ENCODE data around the gene SARNP. TPM values are rescaled to one million over a fixed set of nuclear protein-coding genes. Genes with fewer than 3 reads are reported as not detected.
A peak's percentile ranks its signal among the peaks of the same experiment; 100 is the strongest.

The SARNP gene
- polyA plus RNA-seq, 1 of the 3 experiments (the other 2 are of a cell fraction), result 65.8 TPM

GRCh38 chr12:55831447-55831815, 13.9 kb upstream of the SARNP start:
- Histone ChIP-seq H3F3A (replicated peaks; ENCODE audit: insufficient read depth) (no peaks in the 10 kb centered on the region), H3K9me2 (no peaks in the 10 kb centered on the region), H3K27me3 (ENCODE audit: insufficient read depth) (no peaks in the 10 kb centered on the region), H3K27ac (ENCODE audit: low read depth in 2 of 2, low read length in 1 of 2) (peak overlapping the region; percentile 84; a peak in 2 of 4 replicates), H3K9me3 (no peaks in the 10 kb centered on the region), H3K9ac (peak overlapping the region; percentile 84), H3K36me3 (replicated peaks in 1 of 2; ENCODE audit: control insufficient read depth in 1 of 2, insufficient read depth in 2 of 2, low read length in 1 of 2) (peaks cover 3 to 12% of the 10 kb centered on the region in 2 experiments), H3K4me3 (ENCODE audit: low read depth in 2 of 2, low read length in 1 of 2) (peak overlapping the region; percentile 89 to 92), H3K79me2 (ENCODE audit: insufficient read depth) (peaks cover 38% of the 10 kb centered on the region), H3K4me1 (ENCODE audit: control insufficient read depth in 1 of 2, insufficient read depth in 2 of 2, low read depth in 1 of 2, low read length in 1 of 2) (peaks cover 4 to 37% of the 10 kb centered on the region in 2 experiments; a peak in 2 of 4 replicates), H2AFZ (ENCODE audit: low read depth) (0 out of 2 replicates have a peak overlapping the region, but pooled peaks have one; percentile 61), H4K20me1 (ENCODE audit: insufficient read depth) (no peaks in the 10 kb centered on the region), H3K4me2 (peak overlapping the region; percentile 95)
- CTCF ChIA-PET, result interaction anchor here (0.6 to 3.6 kb wide), 7 partner anchors 11 to 108 kb away, joined by 3 to 36 read pairs (median 5); partner anchors contain the start of genes MMP19 and PYM1
- TF ChIP-seq NRF1 (IDR thresholded peaks at IDR 0.05; ENCODE audit: low read depth, low read length) (no peak), MXI1 (IDR thresholded peaks at IDR 0.05; ENCODE audit: low read depth, low read length) (no peak), CHD2 (IDR thresholded peaks at IDR 0.05; ENCODE audit: low read length, partially characterized antibody) (no peak), USF2 (IDR thresholded peaks at IDR 0.05; ENCODE audit: borderline replicate concordance, low read depth, low read length) (no peak), FOXM1 (IDR thresholded peaks at IDR 0.05; ENCODE audit: low read depth) (no peak), JUND (IDR thresholded peaks at IDR 0.05) (no peak), EP300 (IDR thresholded peaks at IDR 0.05; ENCODE audit: borderline replicate concordance in 1 of 2, low read depth in 1 of 2, low read length in 1 of 2) (no peak), SIN3A (IDR thresholded peaks at IDR 0.05; ENCODE audit: borderline replicate concordance, low read depth, low read length) (no peak), CTCF (IDR thresholded peaks at IDR 0.05) (no peak)
- POLR2A ChIA-PET, result interaction anchor here (1.1 to 3.9 kb wide), 5 partner anchors 14 to 143 kb away, joined by 4 to 54 read pairs (median 29); partner anchors contain the start of genes ORMDL2, PYM1, RAB5B and SARNP
- DNase-seq, result peak; percentile 29
- WGBS (ENCODE audit: low lambda C conversion rate), result 60% methylated on average over 1 of the region's 1 CpG

- no peaks in the 10 kb centered on the region for H3K9me2 ChIP-seq
- peak overlapping the region; percentile 84 for H3K9ac ChIP-seq
- H3K4me3 ChIP-seq (ENCODE audit: low read depth in 2 of 2, low read length in 1 of 2), result peak overlapping the region; percentile 89 to 92
- peaks cover 4 to 43% of the 10 kb centered on the region in 2 experiments; a peak in 3 of 4 replicates for H3K4me1 ChIP-seq (ENCODE audit: control insufficient read depth in 1 of 2, insufficient read depth in 2 of 2, low read depth in 1 of 2, low read length in 1 of 2)
- ChIA-PET POLR2A (interaction anchor here (0.5 to 3.9 kb wide), 15 partner anchors 13 to 214 kb away, joined by 3 to 54 read pairs (median 7); partner anchors contain the start of genes CD63, GDF11, ORMDL2 and PYM1), CTCF (interaction anchor here (1.0 to 3.6 kb wide), 11 partner anchors 11 to 1431 kb away, joined by 3 to 36 read pairs (median 7); partner anchors contain the start of genes DGKA, GDF11, MMP19 and ORMDL2)
- H3K79me2 ChIP-seq (ENCODE audit: insufficient read depth), result peaks cover 44% of the 10 kb centered on the region
- H3F3A ChIP-seq (replicated peaks; ENCODE audit: insufficient read depth), result no peaks in the 10 kb centered on the region
- H4K20me1 ChIP-seq (ENCODE audit: insufficient read depth), result no peaks in the 10 kb centered on the region
- peak overlapping the region; percentile 61; the same call in 1 of the 2 replicates for H2AFZ ChIP-seq (ENCODE audit: low read depth)
- H3K27me3 ChIP-seq (ENCODE audit: insufficient read depth), result no peaks in the 10 kb centered on the region
- peaks cover 3 to 12% of the 10 kb centered on the region in 2 experiments for H3K36me3 ChIP-seq (replicated peaks in 1 of 2; ENCODE audit: control insufficient read depth in 1 of 2, insufficient read depth in 2 of 2, low read length in 1 of 2)
- TF ChIP-seq MXI1 (IDR thresholded peaks at IDR 0.05; ENCODE audit: low read depth, low read length) (peak; percentile 81), RCOR1 (IDR thresholded peaks at IDR 0.05; ENCODE audit: low read length) (0 out of 2 replicates have a peak, but pooled peaks have one; percentile 5), FOXM1 (IDR thresholded peaks at IDR 0.05; ENCODE audit: low read depth) (no peak), CHD2 (IDR thresholded peaks at IDR 0.05; ENCODE audit: low read length, partially characterized antibody) (peak; percentile 39), CTCF (IDR thresholded peaks at IDR 0.05) (no peak), MAX (IDR thresholded peaks at IDR 0.05; ENCODE audit: low read depth) (0 out of 2 replicates have a peak, but pooled peaks have one; percentile 17), POLR2AphosphoS5 (IDR thresholded peaks at IDR 0.05; ENCODE audit: low read depth, low read length) (peak; percentile 49; the same call in 1 of the 2 replicates), JUND (IDR thresholded peaks at IDR 0.05) (peak; percentile 34), SIN3A (IDR thresholded peaks at IDR 0.05; ENCODE audit: borderline replicate concordance, low read depth, low read length) (0 out of 2 replicates have a peak, but pooled peaks have one; percentile 13), NRF1 (IDR thresholded peaks at IDR 0.05; ENCODE audit: low read depth, low read length) (peak; percentile 79)
- H3K4me2 ChIP-seq, result peak overlapping the region; percentile 95
- H3K9me3 ChIP-seq, result no peaks in the 10 kb centered on the region
- peak; percentile 88 for DNase-seq
- WGBS (ENCODE audit: low lambda C conversion rate), result 8% methylated on average over 13 of the region's 23 CpGs
- peak overlapping the region; percentile 84 for H3K27ac ChIP-seq (ENCODE audit: low read depth in 2 of 2, low read length in 1 of 2)
Observed at GRCh38 chr12:55830601-55831446, 13.3 kb upstream of the SARNP start.

Measured in SK-N-SH (cell line).